IPS-11a (cell line): ENCODE data around the gene EZR.
A peak's percentile ranks its signal among the peaks of the same experiment; 100 is the strongest.

Experiments used
- H3K4me3 ChIP-seq: one replicate; pipeline ENCODE4 v1.5.1; 2013; ENCODE audit warnings: low read depth, low read length, control low read depth

EZR gene

DNA sequence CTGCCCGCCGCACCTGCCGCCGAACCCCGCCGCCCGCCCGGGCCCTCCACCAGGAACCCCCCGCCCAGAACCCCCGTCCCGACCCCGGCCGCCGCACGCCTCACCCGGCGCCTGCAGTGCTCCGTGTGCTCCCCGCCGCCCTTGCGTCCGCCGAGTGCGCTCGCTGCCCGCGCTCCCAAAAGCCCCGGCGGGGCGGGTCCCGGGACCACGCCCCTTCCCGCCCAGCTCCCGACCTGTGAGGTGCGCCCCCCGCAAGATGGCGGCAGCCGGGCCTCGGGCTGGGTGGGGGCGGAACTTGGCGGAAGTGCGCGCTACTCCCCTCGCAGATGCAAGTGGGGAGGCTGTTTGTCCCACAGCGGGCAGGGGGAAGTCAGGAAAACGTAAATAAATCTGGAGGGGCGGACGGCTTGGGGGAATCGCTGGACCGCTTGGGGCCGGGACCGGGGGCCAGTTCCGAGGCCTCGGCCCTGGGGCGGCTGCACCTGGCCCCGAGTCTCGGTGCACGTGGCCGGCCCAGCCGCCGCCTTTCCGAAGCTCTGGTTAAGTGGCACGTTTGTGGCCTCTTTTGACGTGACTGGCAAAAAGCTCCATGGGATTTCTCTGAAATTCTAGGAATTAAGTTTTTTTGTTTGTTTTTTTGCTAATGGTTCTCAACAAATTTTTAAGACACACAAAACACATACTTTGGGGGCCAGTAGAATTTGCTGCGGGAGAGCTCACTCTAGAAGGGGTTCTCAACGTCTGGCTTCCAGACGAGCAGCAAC lies at the start of gene EZR:
Gene EZR, minus strand, starts transcription at position 156 of the 764 bp plus-strand sequence. CDS start 1,275 bp downstream, outside the sequence.
- peak within 1 kb of the TSS; percentile 87 for H3K4me3 ChIP-seq

DNA sequence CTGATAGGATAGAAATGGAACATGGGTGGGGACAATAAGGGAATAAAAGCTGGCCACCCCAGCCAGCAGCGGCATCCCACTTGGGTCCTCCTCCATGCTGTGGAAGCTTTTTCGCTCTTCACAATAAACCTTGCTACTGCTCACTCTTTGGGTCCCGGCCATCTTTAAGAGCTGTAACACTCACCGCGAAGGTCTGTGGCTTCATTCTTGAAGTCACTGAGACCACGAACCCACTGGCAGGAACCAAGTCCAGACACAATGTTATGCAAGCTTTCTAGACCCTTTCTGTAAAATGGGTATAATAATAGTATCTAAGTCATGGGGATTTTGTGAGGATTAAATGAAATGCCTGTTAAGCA lies 48.9 kb upstream of the EZR start:
- no peak overlapping the region for H3K4me3 ChIP-seq

DNA sequence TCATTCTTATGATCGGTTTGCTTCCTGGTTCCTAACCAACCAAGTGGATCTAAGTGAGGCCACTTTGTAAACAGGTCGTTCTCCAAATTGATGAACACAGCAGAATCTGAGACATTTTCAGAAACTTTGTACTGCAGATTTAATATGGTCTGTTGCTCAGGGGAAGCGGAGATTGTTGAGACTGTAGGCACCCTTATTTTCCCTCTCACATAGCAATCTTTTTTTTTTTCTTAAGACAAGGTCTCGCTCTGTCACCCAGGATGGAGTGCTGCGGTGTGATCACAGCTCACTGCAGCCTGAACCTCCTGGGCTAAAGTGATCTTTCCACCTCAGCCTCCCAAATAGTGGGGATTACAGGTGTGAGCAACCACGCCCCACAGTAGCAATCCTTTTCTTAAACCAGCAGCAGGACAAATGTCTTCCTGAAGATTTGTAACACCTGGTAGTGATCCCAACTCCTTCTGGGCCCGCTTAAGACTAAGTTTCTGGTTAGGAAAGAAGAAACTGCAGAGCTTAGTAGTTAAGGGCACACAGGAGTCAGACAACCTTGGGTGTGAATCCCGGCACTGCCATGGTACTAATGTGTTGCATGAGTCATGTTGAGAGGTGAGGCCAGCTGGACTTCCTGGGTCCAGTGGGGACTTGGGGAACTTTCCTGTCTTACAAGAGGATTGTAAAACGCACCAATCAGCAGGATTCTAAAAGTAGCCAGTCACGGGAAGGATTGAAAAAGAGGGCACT lies 48.4 kb upstream of the EZR start:
- H3K4me3 ChIP-seq, result no peak overlapping the region

DNA sequence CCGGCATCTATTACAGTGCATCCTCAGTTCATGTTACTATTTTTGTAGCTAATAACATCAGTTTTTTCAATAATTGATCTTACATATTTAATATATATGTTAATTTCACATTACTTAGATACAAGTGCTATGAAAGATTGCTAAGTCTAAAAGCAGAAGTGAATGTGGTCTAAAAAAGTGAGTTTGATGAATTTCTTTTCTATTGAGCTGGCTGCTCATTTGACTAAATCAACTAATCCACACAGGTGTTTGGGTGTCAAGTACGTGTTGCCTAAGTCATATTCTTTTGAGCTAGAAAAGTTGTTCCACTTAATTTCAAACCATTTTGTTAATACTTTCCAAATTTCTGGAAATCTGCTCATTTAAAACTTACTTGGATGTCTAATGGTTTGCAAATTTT lies 46.6 kb upstream of the EZR start:
- no peak overlapping the region for H3K4me3 ChIP-seq

DNA sequence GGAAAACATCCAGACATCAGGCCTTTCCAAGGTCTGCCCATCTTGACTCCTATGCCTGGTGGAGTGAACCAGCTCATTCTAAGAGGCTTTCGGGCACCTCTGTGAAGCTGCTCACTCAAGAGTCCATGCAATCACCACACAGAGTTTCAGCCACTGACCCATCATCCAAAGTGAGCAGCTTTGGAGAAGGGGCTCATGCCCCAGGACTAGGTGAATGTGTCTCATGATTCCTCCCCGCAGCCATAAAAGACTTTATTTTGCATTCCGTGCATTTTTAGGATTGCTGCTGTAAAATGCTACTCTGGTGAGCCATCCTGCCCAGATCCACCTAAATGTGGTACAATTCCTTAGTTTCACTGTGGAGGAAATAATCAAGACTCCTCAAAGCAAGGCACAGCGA lies 44.5 kb upstream of the EZR start:
- H3K4me3 ChIP-seq, result no peak overlapping the region

DNA sequence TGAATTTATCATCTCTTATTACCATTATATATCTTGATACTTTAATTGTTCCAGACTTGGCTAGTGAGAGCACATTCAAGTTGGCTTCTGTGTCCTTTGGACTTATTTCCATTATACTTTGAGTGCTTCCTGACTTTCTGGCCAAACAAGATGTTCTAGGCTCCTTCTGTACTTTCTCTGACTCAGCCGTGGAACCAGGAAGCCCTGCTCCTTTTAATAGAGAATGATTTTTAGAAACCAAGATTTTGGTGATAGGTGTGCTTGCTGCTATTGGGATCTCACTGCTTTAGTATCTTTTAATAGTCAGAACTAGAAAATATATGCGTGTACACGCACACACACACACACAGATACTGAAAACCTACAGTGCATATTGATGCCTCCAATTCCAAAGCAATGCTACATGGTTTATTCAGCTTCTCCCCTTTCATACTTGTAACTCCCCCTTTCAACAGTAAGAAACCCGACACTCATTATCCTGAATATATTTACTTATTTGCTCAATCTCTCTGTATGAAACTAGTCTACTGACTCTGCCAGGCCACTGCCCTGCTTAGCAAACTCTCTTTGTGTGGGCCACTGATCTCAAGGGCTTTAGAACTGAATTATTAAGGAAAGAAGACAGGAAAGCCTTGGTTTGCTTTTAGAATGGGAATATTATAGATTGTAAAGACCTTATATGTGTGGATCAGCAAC lies 42.7 kb upstream of the EZR start:
- H3K4me3 ChIP-seq, result no peak overlapping the region

DNA sequence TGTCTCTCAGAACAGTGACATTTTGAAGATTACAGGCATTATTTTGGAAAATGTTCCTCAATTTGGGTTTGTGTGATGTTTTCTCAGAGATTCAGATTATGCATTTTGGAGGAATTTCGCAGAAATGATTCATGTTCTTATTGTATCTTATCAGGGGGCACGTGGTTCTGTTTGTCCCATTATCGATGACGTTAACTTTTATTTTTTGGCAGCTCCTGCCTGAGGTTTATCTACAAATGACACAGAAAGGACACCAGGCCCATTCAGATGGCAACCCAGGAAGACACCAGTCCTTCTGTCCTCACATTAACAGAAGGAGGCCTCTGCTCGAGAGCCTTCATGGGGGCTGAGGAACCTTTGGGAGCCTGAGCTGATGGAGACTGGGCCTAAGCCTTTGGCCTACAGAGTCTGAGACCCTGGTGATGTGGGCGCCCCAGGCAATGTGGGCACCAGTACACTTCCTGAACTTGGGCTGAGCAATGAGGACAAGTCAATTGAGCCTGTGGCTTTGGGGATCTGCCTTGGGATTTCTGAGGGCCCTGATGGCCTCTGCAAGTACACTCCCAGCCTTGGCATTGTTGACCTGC lies 41.2 kb upstream of the EZR start:
- no peak overlapping the region for H3K4me3 ChIP-seq

DNA sequence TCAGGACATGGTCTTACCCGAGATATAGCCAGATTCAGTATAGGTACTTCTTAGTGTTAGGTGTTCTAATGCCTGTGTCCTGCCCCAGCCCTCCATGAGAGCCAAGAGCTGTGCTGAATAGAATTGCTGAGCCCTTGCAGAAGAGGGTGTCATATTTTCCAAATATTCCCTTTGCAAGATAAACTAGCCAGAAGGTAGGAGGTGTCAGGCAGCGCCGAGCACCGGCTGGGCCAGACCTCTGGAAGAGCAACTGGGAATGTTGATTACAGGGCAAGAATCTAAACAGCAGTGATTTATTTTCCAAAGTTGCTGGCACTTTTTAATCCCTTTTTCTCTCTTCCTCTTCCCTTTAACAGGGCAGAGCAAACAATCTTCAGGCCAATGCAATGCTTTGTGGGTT lies 37.1 kb upstream of the EZR start:
- H3K4me3 ChIP-seq, result no peak overlapping the region

DNA sequence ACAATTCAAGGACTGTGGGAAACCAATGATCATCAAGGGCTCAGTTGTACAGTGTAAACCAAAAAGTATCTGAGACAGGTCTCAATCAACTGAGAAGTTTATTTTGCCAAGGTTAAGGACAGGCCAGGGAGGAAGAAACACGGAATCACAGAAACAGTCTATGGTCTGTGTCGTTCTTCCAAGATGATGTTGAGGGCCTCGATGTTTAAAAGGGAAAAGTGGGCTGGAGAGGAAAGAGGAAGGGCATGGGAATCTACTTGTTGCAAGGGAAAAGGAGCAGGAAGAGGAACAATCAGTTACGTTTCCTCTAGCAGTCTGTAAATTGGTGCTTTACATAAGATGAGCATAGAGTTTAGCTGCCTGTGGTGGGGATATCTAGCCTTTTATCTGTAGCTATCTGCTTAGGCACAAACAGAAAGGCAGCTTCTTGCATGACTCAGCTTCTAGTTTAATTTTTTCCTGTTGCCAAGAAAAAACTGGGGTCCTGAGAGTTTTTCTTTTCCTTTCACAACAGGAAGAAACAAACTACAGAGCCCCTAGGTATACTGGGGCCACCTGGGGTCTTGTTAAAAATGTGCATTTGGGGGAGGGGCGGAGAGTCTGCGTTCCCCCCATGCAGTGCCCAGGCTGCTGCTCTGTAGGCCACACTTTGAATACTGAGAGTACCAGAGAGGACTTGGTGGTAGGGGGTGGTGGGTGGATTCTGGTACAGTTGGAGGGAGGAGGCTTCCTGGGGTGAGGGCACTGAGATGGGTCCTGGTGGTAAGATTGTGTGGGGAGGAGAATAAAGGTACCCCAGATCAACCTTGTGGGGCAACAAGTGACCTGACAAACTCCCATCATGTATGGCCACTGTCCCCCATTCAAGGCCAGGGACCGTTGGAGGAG lies 35.3 kb upstream of the EZR start:
- no peak overlapping the region for H3K4me3 ChIP-seq

DNA sequence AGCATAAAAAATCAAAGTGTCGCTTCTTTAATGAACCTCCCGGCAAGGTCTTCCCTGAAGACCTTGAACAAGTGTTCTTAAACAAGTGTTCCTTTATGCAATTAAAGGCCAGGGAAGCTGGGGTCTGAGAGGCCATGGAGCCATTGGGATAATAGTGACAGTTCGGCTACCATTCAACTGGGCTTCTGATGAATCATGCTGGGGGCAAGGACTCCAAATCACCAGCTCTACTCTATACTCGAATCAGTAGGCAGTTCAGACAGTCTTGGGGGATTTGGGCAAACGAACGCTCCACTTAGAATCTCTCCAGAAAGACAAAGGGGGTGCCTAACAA lies 34.7 kb upstream of the EZR start:
- no peak overlapping the region for H3K4me3 ChIP-seq

DNA sequence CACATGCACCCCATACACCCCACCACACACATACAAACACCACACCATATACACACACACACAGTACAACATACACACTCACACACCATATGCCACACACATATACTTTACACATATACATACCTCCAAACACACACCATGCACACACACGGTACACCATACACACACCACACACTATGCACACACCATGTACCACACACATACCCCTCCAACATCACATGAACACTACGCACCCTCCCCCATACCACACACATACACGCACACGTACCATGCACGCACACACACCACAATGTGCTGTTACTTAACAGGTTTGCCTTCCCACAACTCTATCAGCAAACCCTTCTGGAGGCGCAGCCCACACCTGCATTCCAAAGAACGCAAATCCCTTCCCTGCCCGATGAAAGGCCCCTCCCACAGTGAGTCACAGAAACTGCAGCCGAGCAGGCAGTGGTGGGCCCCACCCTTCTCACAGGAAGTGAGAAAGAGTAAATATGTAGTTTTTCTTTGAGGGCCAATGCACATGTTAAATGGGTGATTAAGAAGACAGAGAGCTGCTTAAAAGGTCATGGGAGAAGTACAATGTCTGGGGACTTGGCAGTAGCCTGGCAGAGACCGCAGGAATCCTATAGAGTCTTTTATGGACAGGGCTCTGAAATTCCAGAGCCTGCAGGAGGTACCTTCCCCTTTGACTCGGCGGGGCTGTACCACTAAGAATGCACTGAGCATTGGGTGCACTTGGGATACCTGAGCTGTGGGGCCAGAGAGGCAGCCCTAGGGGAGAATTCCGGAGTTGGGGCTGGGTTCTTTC lies 34.1 kb upstream of the EZR start:
- H3K4me3 ChIP-seq, result no peak overlapping the region

DNA sequence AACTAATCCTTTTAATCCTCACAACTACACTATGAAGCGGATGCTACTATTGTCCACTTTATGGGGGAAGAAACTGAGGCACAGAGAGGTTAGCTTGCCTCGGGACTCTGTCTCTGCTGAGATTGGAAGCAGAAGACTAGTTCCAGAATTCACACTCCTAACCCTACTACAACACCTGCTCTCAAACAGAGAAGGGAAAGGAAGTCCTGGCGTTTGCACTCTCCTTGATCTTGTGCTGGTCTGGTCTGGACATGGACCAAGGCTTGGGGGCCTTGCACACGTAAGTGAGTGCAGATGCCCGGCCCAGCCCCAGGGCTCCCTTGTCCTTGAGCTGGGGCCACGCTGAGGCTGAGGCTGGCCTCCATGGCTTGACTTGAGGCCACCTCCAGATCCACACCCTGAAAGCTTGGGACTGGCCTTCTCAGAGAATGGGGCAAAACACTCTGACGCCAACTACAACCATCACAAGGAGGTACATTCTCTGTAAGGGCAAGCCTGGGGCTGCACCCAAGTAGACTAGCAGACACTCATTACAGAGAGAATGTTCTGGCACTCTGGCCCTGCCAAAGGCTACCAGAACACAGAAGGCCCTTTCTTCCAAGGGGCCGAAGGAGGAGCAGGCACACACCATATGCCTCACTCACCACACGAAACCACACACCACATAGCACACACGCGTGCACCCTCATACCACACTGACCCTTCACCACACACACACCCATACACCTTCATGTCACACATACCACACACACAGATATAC lies 33.3 kb upstream of the EZR start:
- H3K4me3 ChIP-seq, result no peak overlapping the region

DNA sequence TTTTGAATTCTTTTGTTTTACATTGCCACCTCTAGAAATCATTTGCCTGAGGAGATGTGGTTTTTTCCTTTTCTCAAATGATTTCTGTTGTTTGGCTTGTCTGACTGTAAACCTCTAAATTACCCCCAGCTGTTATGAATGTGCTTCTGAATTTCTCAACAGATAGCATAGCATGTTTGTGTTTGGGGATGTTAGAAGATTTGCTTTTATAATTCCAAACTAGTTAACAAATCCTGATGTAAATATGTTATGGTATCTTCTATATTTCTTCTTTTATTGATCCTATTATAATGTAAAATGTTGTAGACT lies 31.6 kb upstream of the EZR start:
- no peak overlapping the region for H3K4me3 ChIP-seq

DNA sequence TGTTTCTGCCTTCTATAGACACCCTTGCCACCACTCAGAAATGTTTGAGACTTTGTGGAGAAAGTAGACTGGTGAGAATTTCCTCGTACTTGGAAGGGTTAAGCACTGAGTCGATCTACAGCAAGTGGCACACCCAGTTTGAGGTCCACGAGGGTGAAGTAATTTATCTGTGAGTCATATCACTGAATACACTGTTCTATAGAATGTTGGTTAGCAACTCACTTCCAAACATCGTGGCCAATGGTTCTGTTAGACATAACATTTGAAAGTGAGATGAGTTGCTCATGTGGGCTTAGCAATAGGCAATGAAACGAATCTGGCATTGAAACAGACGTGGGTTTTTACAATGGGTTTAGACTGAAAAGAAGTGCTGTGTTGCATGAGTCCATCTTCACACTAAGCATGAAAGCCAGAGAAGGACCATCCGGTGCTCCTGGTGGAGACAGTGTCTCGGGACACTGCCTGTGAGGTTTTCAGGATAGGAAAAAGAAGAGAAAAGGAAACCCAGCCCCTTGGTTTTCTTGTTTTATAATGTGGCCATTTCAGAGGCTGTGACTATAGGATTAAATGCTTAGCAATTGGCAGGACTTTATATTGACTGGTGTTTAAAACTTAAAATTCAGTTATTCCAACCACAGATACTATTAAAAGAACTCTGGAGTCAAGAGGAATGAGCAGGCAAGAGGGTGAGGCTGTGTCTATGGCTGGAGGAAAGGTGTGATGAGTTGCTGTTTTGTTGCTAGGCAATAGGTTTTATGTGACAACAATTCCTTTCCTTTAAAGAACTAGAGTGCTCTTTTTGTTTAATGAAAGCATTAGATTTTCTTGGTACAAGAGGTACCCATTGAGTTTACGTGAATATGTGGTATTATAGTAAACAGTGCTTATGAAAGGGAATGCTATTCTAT lies 31.0 kb upstream of the EZR start:
- H3K4me3 ChIP-seq, result no peak overlapping the region

DNA sequence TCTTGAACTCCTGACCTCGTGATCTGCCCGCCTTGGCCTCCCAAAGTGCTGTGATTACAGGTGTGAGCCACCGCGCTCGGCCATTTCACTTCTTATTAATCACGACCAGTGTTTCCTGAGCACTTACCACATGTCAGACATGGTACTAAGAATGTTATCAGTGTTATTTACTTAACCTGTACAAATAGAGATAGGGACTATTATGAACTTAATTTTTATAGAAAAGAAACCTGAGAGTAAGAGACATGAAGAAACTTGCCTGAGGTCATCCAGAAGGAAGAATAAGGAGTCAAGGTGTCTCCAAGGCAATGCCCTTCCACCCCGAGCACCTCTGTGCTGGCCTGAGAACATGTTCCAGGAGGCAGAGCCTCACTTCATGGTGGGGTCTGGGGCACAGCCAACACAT lies 29.3 kb upstream of the EZR start:
- H3K4me3 ChIP-seq, result no peak overlapping the region

DNA sequence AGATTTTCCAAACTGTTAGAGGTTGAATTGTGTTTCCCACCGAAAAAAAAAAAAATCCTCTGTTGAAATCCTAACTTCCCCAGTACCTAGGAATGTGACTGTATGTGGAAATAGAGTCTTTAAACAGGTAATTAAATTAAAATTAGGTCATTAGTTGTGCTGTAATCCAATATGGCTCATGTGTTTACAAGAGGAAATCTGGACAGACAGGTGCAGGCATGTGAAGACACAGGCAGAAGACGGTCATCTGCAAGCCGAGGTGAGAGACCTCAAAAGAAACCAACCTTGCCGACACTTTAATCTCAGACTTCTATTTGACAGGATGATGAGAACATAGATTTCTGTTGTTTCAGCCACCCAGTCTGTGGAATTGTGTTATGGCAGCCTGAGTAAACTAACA lies 28.6 kb upstream of the EZR start:
- H3K4me3 ChIP-seq, result no peak overlapping the region

DNA sequence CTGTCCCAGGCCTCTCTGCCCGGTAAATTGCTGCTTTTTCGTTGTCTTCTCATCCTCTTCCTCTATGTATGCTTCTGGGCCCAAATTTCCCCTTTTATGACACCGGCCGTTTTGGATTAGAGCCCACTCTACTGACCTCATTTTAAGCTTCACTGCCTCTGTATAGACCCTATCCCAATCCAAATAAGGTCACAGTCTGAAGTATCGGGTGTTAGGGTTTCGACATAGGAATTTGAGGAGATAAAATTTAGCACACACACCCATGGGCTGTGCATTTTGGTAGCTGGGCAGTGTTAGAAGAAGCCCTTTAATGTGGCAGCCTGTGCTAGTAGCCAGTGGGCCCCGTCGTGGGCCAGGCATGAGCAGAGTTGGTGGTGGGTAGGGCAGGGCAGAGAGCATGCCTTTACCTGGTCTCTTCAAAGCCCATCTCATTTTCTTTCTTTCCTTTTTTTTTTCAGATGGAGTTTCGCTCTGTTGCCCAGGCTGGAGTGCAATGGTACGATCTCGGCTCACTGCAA lies 27.9 kb upstream of the EZR start:
- no peak overlapping the region for H3K4me3 ChIP-seq
